Activated CD8-positive, alpha-beta memory T cell treated with anti-CD3 and anti-CD28 coated beads, Interleukin-2, amount 50 U/mL, for 24 hours (primary cell): ENCODE measurements around the gene ETAA1.

Source experiments
- DNase-seq: peaks from one replicate; pipeline ENCODE4 v3.0.0-alpha.2; 2020; ENCODE audit errors: extremely low read depth

The ETAA1 gene

DNA sequence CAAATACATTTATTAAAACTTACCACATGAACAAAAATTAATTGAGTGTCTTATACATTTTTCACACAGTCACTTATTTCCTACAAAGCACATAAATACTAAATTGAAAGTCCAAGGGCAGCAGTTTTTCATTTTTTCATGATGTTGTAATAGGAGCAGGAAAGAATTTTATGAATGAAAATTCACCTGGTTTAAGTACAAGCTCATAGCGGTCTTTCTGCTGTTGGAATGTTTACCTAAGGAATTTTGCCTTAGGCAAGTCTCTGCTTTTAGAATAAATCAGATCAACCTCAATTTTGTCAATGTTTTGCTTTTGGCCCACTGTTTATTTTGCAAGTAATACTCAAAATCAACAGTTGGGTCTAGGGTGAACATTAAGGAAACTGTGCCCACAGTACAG is 40.0 kb downstream of the ETAA1 start:
- DNase-seq: no peak

DNA sequence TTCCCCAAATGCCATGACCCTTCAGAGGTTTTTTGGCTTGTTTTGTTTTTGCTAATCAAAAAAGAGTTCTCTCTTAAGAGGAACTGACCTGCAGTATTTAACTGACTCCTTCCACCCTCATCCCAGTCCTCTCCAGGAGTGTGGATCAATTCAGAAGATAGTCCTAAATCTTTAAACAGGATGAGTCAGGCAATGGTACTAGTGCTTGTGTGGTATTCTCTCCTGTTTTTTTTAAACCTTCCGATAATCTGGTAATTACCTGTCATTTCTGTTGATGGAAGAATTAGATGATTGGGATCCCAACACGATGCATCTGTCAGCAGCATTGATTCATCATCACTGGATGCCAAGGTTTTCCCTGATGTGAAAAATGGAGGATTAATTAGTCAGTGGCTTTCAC is 41.2 kb downstream of the ETAA1 start:
- DNase-seq: no peak

DNA sequence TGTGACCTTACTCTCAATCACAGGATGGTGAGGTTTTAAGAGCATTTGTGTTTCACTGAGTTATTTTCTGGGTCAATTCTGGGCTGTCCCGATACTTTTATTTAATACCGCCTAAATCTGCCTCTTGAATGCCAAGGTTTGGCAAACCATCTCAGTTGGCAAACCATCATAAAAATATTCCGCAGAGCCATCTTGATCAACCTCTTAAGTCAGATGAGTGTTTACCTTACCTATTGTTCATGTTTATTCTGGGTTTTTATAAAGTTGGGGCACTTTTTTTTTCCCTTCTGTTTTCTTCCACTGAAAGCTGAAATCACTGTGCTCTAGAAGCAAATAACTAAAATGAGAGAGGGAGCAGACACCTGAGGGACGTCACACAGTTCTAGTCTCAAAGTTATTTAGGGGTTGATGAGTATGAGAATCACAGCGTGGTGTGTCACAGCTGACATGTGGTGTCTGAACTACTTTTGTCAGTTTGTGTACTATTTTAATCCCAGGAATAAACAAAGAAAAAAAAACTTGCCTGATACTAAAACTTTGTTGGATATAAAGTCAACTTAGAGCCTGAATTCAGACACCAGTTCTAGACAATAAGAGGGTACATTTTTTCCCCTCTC is 48.6 kb downstream of the ETAA1 start:
- no peak for DNase-seq

DNA sequence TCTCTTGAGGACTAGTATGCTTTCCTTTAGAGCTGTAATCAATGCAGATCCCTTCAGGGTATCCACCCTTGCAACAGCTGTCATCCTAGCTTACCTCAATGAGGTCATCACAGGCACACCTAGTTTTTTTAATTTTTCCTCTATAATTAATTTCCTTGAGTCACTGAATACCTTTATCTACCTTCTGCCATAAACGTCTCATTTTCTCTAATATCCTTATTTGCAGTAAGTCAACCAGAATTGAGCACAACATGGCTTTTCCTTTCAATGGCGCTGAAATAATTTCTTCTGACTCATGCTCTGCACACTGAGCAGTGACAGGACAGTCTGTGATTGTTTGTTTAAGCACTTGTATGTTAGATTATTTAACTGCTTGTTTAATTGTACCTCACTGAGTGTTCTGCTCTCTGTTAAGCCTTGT is 49.4 kb downstream of the ETAA1 start:
- no peak for DNase-seq

DNA sequence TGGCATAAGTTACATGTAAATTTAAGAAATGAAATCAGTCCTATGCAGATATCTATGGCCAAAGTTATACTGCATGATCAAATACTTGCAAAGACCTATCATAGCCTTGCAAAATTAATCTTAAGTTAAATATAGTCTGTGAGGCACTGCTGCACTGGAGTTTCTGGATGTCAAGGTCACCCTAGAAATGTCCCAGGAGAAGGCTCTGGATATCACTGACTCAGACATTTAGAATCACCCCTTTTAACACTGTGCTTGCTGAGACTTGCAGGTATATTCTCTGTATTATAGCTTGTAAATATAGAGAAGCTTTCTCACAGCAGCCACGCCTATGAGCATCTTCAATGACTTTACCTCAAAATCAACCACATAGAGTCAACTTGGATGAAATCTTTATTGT is 51.5 kb downstream of the ETAA1 start:
- no peak for DNase-seq

DNA sequence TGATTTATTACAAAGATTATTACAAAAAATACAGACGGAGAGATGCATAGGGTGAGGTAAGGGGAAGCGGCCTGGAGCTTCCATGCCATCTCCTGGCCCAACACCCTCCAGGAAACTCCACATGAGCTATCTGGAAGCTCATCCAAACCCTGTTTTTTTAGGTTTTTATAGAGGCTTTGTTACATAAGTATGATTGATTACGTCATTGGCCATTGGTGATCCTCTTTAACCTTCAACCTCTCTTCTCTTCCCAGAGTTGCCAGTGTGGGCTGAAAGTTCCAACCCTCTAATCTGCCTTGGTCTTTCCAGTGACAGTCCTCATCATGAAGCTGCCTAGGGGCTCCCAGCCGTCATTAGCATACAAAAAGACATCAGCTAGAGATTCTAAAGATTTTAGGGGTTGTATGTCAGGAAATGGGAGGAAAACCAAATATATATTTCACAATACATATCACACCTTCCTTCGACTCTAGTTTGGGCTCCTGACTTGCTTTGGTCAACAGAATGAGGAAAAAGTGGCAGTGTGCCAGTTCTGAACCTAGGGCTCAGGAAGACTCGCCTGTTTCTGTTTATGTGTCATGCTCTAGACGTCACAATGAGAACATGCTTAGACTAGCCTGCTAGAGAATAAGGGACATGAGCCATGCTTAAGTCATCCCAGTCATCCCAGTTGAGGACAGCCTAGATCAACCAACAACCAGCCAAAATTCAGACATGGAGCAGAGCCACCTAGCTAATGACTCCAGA is 54.1 kb downstream of the ETAA1 start:
- no peak for DNase-seq

DNA sequence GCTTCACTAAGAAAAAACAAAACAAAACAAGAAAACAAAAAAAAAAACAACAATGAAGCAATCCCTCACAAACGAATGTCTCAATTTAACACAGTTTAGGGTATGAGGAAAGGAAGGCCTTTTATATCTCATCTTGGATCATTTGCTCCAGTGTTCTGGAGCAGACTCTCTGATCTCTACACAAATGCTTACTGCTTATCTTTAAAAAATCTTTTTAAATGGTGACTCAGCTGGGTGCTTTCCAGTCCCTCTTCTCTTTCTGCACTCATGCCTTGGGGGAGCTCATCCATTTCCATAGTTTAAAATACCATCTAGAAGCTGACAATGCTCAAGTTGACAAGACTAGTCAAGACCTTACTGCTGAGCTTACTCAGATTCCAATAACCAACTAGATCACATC is 56.2 kb downstream of the ETAA1 start:
- no peak for DNase-seq

DNA sequence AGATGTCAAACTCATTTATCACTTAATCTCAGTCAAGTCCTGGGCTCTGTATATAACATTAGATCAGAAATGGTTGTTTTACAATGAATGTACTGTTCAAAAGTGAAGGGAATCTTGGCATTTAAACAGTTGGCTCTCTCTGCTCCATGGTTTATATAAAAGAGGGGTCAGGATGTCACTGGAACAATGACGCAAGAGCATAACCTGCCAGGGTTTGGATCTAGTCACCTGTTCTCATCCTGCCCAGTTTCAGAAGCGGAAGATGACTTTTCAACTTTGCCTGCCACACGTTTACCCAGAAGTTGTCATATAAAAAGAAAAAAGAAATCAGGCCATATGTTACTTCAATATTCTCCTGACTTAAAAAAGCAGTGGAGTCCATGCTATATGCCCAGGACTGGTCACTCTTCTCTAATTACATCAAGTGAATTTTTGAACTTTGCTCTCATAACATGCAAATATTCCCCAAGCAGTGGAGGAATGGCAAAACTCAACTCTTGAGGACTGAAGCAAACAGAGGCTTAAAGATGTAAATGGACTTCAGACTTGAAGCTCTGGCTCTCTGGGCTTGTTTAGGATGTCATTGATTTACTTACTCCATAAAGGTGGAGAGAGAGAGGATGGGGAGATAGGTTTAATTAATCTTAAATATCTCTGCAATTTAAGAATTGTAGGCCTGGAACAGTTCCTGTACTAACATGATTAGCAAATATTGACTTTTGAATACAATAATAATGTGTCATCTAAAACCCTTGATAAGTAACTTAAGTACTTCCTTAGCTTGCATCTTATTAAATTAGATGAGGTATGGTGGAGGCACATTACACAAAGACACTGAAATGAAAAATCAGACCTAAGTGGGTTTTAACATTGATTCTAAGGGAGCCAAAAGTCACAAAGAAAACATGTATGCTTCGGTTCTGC is 58.3 kb downstream of the ETAA1 start:
- no peak for DNase-seq

DNA sequence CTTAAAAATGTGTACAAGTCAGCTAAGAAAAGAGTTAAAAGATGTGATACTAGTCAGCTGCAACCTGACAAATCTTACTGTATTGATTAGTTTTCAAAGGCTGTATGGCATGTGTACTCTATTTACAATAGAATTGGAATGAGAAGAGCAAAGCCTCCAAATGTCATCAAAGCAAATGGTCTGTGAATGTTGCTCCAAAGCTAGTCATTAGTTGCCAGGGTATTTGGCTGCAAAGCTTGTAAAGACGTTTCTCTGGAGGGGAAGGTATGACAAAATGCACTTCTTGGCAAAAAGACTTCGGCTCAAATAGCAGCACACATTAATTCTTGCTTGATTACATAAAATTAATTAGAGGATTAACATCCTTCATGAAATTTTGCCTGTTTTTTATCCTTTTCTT is 59.3 kb downstream of the ETAA1 start:
- DNase-seq: no peak

DNA sequence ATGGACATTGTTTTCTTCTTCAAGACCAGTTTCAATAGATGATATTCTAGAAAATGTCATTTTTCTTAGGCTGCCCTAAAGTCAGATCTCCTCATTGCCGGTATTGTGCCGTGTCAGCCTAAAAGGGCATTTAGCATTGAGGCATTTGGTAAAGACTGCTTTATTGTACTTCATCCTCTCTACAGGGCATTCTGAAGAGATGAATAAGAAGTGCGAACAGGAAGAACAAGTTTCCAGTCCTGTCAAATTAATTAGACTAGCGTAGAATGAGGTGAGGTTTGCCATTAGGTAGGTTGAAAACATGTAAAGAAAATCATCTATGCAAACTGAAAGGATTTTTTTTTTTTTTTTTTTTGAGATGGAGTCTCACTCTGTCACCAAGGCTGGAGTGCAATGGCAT is 60.6 kb downstream of the ETAA1 start:
- DNase-seq: no peak

DNA sequence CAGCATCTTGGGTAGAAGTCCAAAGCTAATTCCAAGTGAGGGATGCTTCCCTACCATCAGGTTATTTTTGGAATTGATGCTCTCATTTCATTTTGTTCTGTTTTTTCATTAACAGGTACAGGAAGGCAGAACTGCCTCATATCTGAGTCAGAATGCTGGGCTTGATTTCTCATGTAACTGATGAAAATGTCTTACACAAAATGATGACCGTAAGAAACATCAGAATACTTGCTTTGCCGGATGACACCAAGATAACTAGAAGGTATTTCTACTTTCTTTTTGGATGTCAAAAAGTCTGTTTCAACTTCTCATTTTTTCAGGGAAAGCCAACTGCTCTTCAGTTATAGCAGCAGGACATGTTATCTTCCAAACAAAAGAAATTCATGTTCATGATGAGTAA is 62.6 kb downstream of the ETAA1 start:
- no peak for DNase-seq
